HCT116 (cell line): ENCODE data around the gene C12orf75. TPM values are rescaled to one million over a fixed set of nuclear protein-coding genes. Genes with fewer than 3 reads are reported as not detected.

Source experiments
- ATAC-seq: fragments of 200-7000 bp; cut with Tn5 transposase; 2 replicates; pipeline ENCODE4 v1.9.1; 2020; ENCODE audit warnings: mild to moderate bottlenecking, moderate library complexity
- BruUV-seq: library from RNA; stranded (reverse); fragments of 400-500 nt; replicated peaks from 2 replicates; lab custom pipeline; 2021; lab: Mats Ljungman, UMichigan
- CTCF ChIA-PET: fragments of 300-600 bp; sonication (Branson Sonifier 250); formaldehyde crosslinking; loops from one replicate; lab custom pipeline; 2021; ENCODE audit warnings: antibody characterized with exemption; lab: Charles Lee
- POLR2A ChIA-PET: fragments of 300-600, 350-600 bp; sonication (Branson Sonifier 250); formaldehyde crosslinking; loops from one replicate; lab custom pipeline; 2021; ENCODE audit warnings: antibody characterized with exemption; lab: Charles Lee
- RAD21 ChIA-PET, 2 experiments: fragments of 300-600 bp; sonication (Branson Sonifier 250); formaldehyde crosslinking; loops; one replicate each; lab custom pipeline; 2023; ENCODE audit warnings: low total read pairs in 2 of 2; ENCODE audit not compliant: uncharacterized antibody in 2 of 2, unreplicated experiment in 2 of 2, low non-redundant PET in 1 of 2; lab: Charles Lee
- DNase-seq: peaks from one replicate; pipeline ENCODE4 v3.0.0-alpha.2; 2010; ENCODE audit warnings: low read depth, low spot score
- H2AFZ ChIP-seq: fragments of 200-600 bp; shearing (Covaris generic), sonication (generic); 2 replicates; pipeline ENCODE4 v1.6.1; 2017; ENCODE audit warnings: low read depth, mixed run types, mixed read lengths, antibody characterized with exemption, low read length; ENCODE audit not compliant: poor library complexity, severe bottlenecking
- H3K27ac ChIP-seq: 2 replicates; pipeline ENCODE4 v1.5.1; 2012; ENCODE audit warnings: low read depth, low read length
- H3K27me3 ChIP-seq: fragments of 200-600 bp; sonication (generic); 2 replicates; pipeline ENCODE4 v1.6.1; 2016; ENCODE audit warnings: mixed run types, low read length, mixed read lengths; ENCODE audit not compliant: insufficient read depth
- H3K36me3 ChIP-seq, 2 experiments: fragments of 200-500 bp in 1 of 2; fragments of 200-600 bp in 1 of 2; sonication (Bioruptor generic) in 1 of 2; sonication (generic) in 1 of 2; 2 replicates each; pipeline versions ENCODE4 v1.5.1 to v1.6.1; 2014 to 2016; ENCODE audit warnings: low read length in 2 of 2, inconsistent platforms in 1 of 2, mixed read lengths in 1 of 2, mixed run types in 1 of 2; ENCODE audit not compliant: insufficient read depth in 2 of 2, control insufficient read depth in 1 of 2
- H3K4me1 ChIP-seq, 2 experiments: fragments of 200-600 bp in 1 of 2; sonication (generic) in 1 of 2; 2 replicates each; pipeline versions ENCODE4 v1.5.1 to v1.6.1; 2012 to 2017; ENCODE audit warnings: low read length in 2 of 2, inconsistent platforms in 1 of 2, mild to moderate bottlenecking in 1 of 2, mixed read lengths in 1 of 2, mixed run types in 1 of 2, moderate library complexity in 1 of 2; ENCODE audit not compliant: insufficient read depth in 2 of 2, control insufficient read depth in 1 of 2
- H3K4me2 ChIP-seq: fragments of 200-600 bp; sonication (generic); 2 replicates; pipeline ENCODE4 v1.6.1; 2017; ENCODE audit warnings: mixed run types, low read length, mixed read lengths
- H3K4me3 ChIP-seq, 2 experiments: fragments of 200-600 bp in 1 of 2; sonication (generic) in 1 of 2; replicated peaks in 1 of 2; 2 replicates each; pipeline ENCODE4 v1.5.1; 2011 to 2016; ENCODE audit warnings: low read length in 2 of 2, control low read depth in 1 of 2, low read depth in 1 of 2, mild to moderate bottlenecking in 1 of 2, mixed read lengths in 1 of 2, mixed run types in 1 of 2
- H3K79me2 ChIP-seq: fragments of 200-600 bp; sonication (generic); 2 replicates; pipeline ENCODE4 v1.6.1; 2017; ENCODE audit warnings: mild to moderate bottlenecking, mixed run types, low read length, moderate library complexity, mixed read lengths; ENCODE audit not compliant: insufficient read depth
- H3K9ac ChIP-seq: fragments of 200-600 bp; sonication (generic); 2 replicates; pipeline ENCODE4 v1.6.1; 2016; ENCODE audit warnings: low read length, mixed read lengths
- H3K9me2 ChIP-seq: fragments of 200-600 bp; sonication (generic), shearing (Covaris generic); 2 replicates; pipeline ENCODE4 v1.6.1; 2017; ENCODE audit warnings: mixed run types, mild to moderate bottlenecking, moderate library complexity; ENCODE audit not compliant: insufficient read depth
- H3K9me3 ChIP-seq, 2 experiments: fragments of 200-500 bp in 1 of 2; fragments of 200-600 bp in 1 of 2; sonication (Bioruptor generic) in 1 of 2; sonication (generic) in 1 of 2; 2 replicates each; pipeline ENCODE4 v1.6.1; 2014 to 2017; ENCODE audit warnings: low read length in 2 of 2, mixed read lengths in 2 of 2, inconsistent platforms in 1 of 2, low read depth in 1 of 2, mild to moderate bottlenecking in 1 of 2, mixed run types in 1 of 2, moderate library complexity in 1 of 2; ENCODE audit not compliant: control insufficient read depth in 1 of 2, insufficient read depth in 1 of 2
- H4K20me1 ChIP-seq: fragments of 200-600 bp; sonication (generic), shearing (Covaris generic); 2 replicates; pipeline ENCODE4 v1.6.1; 2017; ENCODE audit warnings: mixed run types, mild to moderate bottlenecking, moderate library complexity; ENCODE audit not compliant: insufficient read depth
- EGR1 ChIP-seq: IDR thresholded peaks from 2 replicates; pipeline ENCODE4 v1.6.1; 2012; ENCODE audit warnings: low read depth
- ELF1 ChIP-seq: IDR thresholded peaks from 2 replicates; pipeline ENCODE4 v1.6.1; 2012; ENCODE audit warnings: low read depth, borderline replicate concordance
- POLR2AphosphoS5 ChIP-seq: IDR thresholded peaks from 2 replicates; pipeline ENCODE4 v1.6.1; 2011; ENCODE audit warnings: mild to moderate bottlenecking, low read depth, low read length, moderate library complexity
- SIN3A ChIP-seq: IDR thresholded peaks from 2 replicates; pipeline ENCODE4 v1.6.1; 2012; ENCODE audit warnings: low read depth
- SP1 ChIP-seq: IDR thresholded peaks from 2 replicates; pipeline ENCODE4 v1.6.1; 2012; ENCODE audit warnings: low read depth
- SRF ChIP-seq: IDR thresholded peaks from 2 replicates; pipeline ENCODE4 v1.6.1; 2012; ENCODE audit warnings: low read depth
- YY1 ChIP-seq: IDR thresholded peaks from 2 replicates; pipeline ENCODE4 v1.6.1; 2011; ENCODE audit warnings: low read length, low read depth, moderate library complexity, mild to moderate bottlenecking; ENCODE audit not compliant: insufficient replicate concordance; ENCODE audit errors: extremely low read depth
- intact Hi-C: fragments of 100-400 bp; cut with micrococcal nuclease; formaldehyde crosslinking; loops from 2 replicates; pipeline ENCODE4 v1.10.0; 2022
- total RNA-seq: library from RNA; stranded (reverse); gene quantifications from one replicate; pipeline ENCODE4 v1.2.1, GENCODE V29; 2021; ENCODE audit not compliant: unreplicated experiment
- TF ChIP-seq, protein P1 (sequence below): IDR thresholded peaks from 2 replicates; pipeline ENCODE4 v1.6.1; 2012; ENCODE audit warnings: low read depth
- TF ChIP-seq, protein P2 (sequence below): IDR thresholded peaks from 2 replicates; pipeline ENCODE4 v1.6.1; 2012
- TF ChIP-seq, protein P3 (sequence below), 3 experiments: fragments of 200-600 bp in 1 of 3; sonication (generic) in 1 of 3; IDR thresholded peaks in 2 of 3; conservative IDR thresholded peaks in 1 of 3; 2 replicates each; pipeline ENCODE4 v1.5.1; 2012 to 2017; ENCODE audit warnings: low read depth in 2 of 3, low read length in 2 of 3, antibody characterized with exemption in 1 of 3, borderline replicate concordance in 1 of 3, control low read depth in 1 of 3, mild to moderate bottlenecking in 1 of 3, mixed read lengths in 1 of 3, mixed run types in 1 of 3, moderate library complexity in 1 of 3; ENCODE audit not compliant: insufficient read depth in 1 of 3
- TF ChIP-seq, protein P4 (sequence below): IDR thresholded peaks from 2 replicates; pipeline ENCODE4 v1.6.1; 2011; ENCODE audit warnings: mild to moderate bottlenecking, low read length, moderate library complexity; ENCODE audit not compliant: insufficient replicate concordance; ENCODE audit errors: extremely low read depth
- TF ChIP-seq, protein P5 (sequence below): IDR thresholded peaks from 2 replicates; pipeline ENCODE4 v1.6.1; 2012

Gene C12orf75
- total RNA-seq, 1 experiment from 2014 or later = 81.0 TPM

DNA sequence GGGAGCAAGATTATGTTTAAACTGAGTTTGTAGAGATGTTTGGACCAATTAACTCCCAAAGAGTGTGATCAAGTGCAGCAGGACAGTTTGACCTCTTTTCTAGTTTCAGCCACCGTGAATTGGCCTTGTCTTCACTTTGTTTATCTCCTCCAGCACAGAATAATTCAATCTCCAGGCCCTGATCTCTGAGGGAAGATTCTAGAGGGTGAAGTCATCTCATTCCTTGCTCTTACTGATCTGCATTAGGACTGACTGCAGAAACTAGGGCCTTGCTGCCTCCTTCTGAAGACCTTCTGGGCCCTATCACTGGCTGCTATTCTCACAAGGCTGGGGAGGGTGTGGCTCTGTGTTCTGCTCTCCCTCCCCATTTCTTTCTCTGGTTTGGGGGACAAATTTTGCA lies 29.4 kb downstream of the C12orf75 start:
- POLR2A ChIA-PET = no interaction called here
- TF ChIP-seq POLR2AphosphoS5 (no peak), SP1 (no peak), SIN3A (no peak), SRF (no peak)
- TF ChIP-seq, protein P1, sequence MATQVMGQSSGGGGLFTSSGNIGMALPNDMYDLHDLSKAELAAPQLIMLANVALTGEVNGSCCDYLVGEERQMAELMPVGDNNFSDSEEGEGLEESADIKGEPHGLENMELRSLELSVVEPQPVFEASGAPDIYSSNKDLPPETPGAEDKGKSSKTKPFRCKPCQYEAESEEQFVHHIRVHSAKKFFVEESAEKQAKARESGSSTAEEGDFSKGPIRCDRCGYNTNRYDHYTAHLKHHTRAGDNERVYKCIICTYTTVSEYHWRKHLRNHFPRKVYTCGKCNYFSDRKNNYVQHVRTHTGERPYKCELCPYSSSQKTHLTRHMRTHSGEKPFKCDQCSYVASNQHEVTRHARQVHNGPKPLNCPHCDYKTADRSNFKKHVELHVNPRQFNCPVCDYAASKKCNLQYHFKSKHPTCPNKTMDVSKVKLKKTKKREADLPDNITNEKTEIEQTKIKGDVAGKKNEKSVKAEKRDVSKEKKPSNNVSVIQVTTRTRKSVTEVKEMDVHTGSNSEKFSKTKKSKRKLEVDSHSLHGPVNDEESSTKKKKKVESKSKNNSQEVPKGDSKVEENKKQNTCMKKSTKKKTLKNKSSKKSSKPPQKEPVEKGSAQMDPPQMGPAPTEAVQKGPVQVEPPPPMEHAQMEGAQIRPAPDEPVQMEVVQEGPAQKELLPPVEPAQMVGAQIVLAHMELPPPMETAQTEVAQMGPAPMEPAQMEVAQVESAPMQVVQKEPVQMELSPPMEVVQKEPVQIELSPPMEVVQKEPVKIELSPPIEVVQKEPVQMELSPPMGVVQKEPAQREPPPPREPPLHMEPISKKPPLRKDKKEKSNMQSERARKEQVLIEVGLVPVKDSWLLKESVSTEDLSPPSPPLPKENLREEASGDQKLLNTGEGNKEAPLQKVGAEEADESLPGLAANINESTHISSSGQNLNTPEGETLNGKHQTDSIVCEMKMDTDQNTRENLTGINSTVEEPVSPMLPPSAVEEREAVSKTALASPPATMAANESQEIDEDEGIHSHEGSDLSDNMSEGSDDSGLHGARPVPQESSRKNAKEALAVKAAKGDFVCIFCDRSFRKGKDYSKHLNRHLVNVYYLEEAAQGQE = no peak
- TF ChIP-seq, protein P2, sequence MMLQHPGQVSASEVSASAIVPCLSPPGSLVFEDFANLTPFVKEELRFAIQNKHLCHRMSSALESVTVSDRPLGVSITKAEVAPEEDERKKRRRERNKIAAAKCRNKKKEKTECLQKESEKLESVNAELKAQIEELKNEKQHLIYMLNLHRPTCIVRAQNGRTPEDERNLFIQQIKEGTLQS = no peak
- Histone ChIP-seq H3K9me2 (no peaks in the 10 kb centered on the region), H2AFZ (no peak overlapping the region), H3K36me3 (no peaks in the 10 kb centered on the region), H3K4me3 (no peak overlapping the region), H3K4me1 (peaks cover 11 to 33% of the 10 kb centered on the region in 2 experiments), H3K4me2 (no peak overlapping the region), H3K27me3 (no peaks in the 10 kb centered on the region), H3K9ac (no peak overlapping the region), H3K79me2 (no peaks in the 10 kb centered on the region), H3K9me3 (no peaks in the 10 kb centered on the region), H4K20me1 (no peaks in the 10 kb centered on the region), H3K27ac (no peak overlapping the region)
- RAD21 ChIA-PET = no interaction called here
- no peak for ATAC-seq
- intact Hi-C loops = no loop called here
- DNase-seq = no peak
- CTCF ChIA-PET = no interaction called here
- no TSS peak for BruUV-seq

DNA sequence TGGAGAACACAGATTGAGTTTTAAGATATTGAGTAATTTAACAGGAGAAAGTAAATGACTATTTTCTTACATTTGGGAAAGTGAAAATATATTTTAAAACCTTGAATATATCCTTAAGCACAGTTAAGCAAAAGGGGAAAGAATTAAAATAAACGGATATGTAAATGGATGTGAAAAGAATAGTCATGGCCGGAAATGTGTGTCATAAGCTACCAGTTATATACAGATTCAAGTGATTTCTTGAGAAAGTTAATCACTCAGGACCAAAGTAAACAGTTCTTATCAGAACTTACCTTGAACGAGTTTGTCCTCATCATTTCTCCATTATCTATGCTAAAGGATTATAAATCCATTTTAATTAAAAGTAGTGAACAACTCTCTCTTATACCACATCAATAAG lies 33.4 kb downstream of the C12orf75 start:
- Histone ChIP-seq H3K4me3 (no peak overlapping the region), H3K9me2 (no peaks in the 10 kb centered on the region), H3K36me3 (no peaks in the 10 kb centered on the region), H3K9me3 (no peaks in the 10 kb centered on the region), H3K4me2 (no peak overlapping the region), H3K79me2 (no peaks in the 10 kb centered on the region), H3K4me1 (no peaks in the 10 kb centered on the region), H3K9ac (no peak overlapping the region), H4K20me1 (no peaks in the 10 kb centered on the region), H2AFZ (no peak overlapping the region), H3K27ac (no peak overlapping the region), H3K27me3 (no peaks in the 10 kb centered on the region)
- POLR2A ChIA-PET = no interaction called here
- intact Hi-C loops = no loop called here
- ATAC-seq (no peak), DNase-seq (no peak)
- no TSS peak for BruUV-seq
- CTCF ChIA-PET = interaction anchor here (0.7 kb wide), 1 partner anchor 31 kb away, joined by 3 read pairs; no protein-coding TSS in a partner anchor
- RAD21 ChIA-PET = interaction anchor here in 1 of 2 experiments (0.6 kb wide), 1 partner anchor 9 kb away, joined by 3 read pairs; no protein-coding TSS in a partner anchor
- TF ChIP-seq, protein P3, sequence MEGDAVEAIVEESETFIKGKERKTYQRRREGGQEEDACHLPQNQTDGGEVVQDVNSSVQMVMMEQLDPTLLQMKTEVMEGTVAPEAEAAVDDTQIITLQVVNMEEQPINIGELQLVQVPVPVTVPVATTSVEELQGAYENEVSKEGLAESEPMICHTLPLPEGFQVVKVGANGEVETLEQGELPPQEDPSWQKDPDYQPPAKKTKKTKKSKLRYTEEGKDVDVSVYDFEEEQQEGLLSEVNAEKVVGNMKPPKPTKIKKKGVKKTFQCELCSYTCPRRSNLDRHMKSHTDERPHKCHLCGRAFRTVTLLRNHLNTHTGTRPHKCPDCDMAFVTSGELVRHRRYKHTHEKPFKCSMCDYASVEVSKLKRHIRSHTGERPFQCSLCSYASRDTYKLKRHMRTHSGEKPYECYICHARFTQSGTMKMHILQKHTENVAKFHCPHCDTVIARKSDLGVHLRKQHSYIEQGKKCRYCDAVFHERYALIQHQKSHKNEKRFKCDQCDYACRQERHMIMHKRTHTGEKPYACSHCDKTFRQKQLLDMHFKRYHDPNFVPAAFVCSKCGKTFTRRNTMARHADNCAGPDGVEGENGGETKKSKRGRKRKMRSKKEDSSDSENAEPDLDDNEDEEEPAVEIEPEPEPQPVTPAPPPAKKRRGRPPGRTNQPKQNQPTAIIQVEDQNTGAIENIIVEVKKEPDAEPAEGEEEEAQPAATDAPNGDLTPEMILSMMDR (IDR thresholded peaks at IDR 0.05 in 2 of 3, conservative IDR thresholded peaks at IDR 0.05 in 1 of 3; ENCODE audit: borderline replicate concordance in 1 of 3, insufficient read depth in 1 of 3, low read depth in 2 of 3, low read length in 2 of 3) = no peak
- TF ChIP-seq YY1 (no peak), ELF1 (no peak), EGR1 (no peak)
- TF ChIP-seq, protein P4, sequence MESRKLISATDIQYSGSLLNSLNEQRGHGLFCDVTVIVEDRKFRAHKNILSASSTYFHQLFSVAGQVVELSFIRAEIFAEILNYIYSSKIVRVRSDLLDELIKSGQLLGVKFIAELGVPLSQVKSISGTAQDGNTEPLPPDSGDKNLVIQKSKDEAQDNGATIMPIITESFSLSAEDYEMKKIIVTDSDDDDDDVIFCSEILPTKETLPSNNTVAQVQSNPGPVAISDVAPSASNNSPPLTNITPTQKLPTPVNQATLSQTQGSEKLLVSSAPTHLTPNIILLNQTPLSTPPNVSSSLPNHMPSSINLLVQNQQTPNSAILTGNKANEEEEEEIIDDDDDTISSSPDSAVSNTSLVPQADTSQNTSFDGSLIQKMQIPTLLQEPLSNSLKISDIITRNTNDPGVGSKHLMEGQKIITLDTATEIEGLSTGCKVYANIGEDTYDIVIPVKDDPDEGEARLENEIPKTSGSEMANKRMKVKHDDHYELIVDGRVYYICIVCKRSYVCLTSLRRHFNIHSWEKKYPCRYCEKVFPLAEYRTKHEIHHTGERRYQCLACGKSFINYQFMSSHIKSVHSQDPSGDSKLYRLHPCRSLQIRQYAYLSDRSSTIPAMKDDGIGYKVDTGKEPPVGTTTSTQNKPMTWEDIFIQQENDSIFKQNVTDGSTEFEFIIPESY = no peak
- TF ChIP-seq, protein P5, sequence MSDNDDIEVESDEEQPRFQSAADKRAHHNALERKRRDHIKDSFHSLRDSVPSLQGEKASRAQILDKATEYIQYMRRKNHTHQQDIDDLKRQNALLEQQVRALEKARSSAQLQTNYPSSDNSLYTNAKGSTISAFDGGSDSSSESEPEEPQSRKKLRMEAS = no peak
